ENCODE results near the gene VAV3. TPM values are rescaled to one million over a fixed set of nuclear protein-coding genes. Genes with fewer than 3 reads are reported as not detected.

VAV3 gene
- total RNA-seq, 2 experiments from 2014 or later: 1.2 to 1.3 TPM

GRCh38 chr1:107532318-107532717 is 432.7 kb downstream of the VAV3 start:
- Mint-ChIP-seq H3K36me3 (ENCODE audit: low read depth) (no peaks in the 10 kb centered on the region), H3K4me3 (no peak overlapping the region), H3K4me1 (no peaks in the 10 kb centered on the region), H3K27me3 (no peaks in the 10 kb centered on the region), H3K9me3 (no peaks in the 10 kb centered on the region), H3K27ac (no peak overlapping the region)
- DNase-seq: no peak
- POLR2A ChIA-PET: no interaction called here
- CTCF ChIA-PET: no interaction called here

GRCh38 chr1:107531065-107531908 is 433.7 kb downstream of the VAV3 start:
- Mint-ChIP-seq H3K36me3 (ENCODE audit: low read depth) (no peaks in the 10 kb centered on the region), H3K27me3 (no peaks in the 10 kb centered on the region), H3K9me3 (no peaks in the 10 kb centered on the region), H3K4me3 (no peak overlapping the region), H3K27ac (no peak overlapping the region), H3K4me1 (no peaks in the 10 kb centered on the region)
- ChIA-PET CTCF (no interaction called here), POLR2A (no interaction called here)
- no peak for DNase-seq

GRCh38 chr1:107530543-107530942 is 434.4 kb downstream of the VAV3 start:
- H3K27ac Mint-ChIP-seq: no peak overlapping the region
- no peaks in the 10 kb centered on the region for H3K36me3 Mint-ChIP-seq (ENCODE audit: low read depth)
- CTCF ChIA-PET: no interaction called here
- no peak overlapping the region for H3K4me3 Mint-ChIP-seq
- DNase-seq: no peak
- no peaks in the 10 kb centered on the region for H3K27me3 Mint-ChIP-seq
- POLR2A ChIA-PET: no interaction called here
- no peaks in the 10 kb centered on the region for H3K4me1 Mint-ChIP-seq
- no peaks in the 10 kb centered on the region for H3K9me3 Mint-ChIP-seq

- Mint-ChIP-seq H3K9me3 (no peaks in the 10 kb centered on the region), H3K27ac (peak overlapping the region; percentile 39), H3K36me3 (ENCODE audit: low read depth) (no peaks in the 10 kb centered on the region), H3K27me3 (no peaks in the 10 kb centered on the region), H3K4me3 (no peak overlapping the region), H3K4me1 (peaks cover 7% of the 10 kb centered on the region)
- peak; percentile 17 for DNase-seq
- ChIA-PET CTCF (interaction anchor here (0.8 to 1.4 kb wide), 3 partner anchors 9 to 98 kb away, joined by 3 to 5 read pairs (median 4); no protein-coding TSS in a partner anchor), POLR2A (no interaction called here)
Measured at GRCh38 chr1:107529511-107530149, 435.4 kb downstream of the VAV3 start.

GRCh38 chr1:107526524-107527198 is 438.3 kb downstream of the VAV3 start:
- POLR2A ChIA-PET: no interaction called here
- DNase-seq: no peak
- peaks cover 7% of the 10 kb centered on the region for H3K4me1 Mint-ChIP-seq
- CTCF ChIA-PET: no interaction called here
- no peaks in the 10 kb centered on the region for H3K36me3 Mint-ChIP-seq (ENCODE audit: low read depth)
- H3K4me3 Mint-ChIP-seq: no peak overlapping the region
- no peaks in the 10 kb centered on the region for H3K9me3 Mint-ChIP-seq
- H3K27ac Mint-ChIP-seq: no peak overlapping the region
- H3K27me3 Mint-ChIP-seq: peaks cover 2% of the 10 kb centered on the region

GRCh38 chr1:107525961-107526360 is 439.0 kb downstream of the VAV3 start:
- DNase-seq: no peak
- H3K36me3 Mint-ChIP-seq (ENCODE audit: low read depth): no peaks in the 10 kb centered on the region
- peaks cover 2% of the 10 kb centered on the region for H3K27me3 Mint-ChIP-seq
- CTCF ChIA-PET: no interaction called here
- no peak overlapping the region for H3K4me3 Mint-ChIP-seq
- H3K27ac Mint-ChIP-seq: no peak overlapping the region
- POLR2A ChIA-PET: no interaction called here
- H3K4me1 Mint-ChIP-seq: peaks cover 7% of the 10 kb centered on the region
- H3K9me3 Mint-ChIP-seq: no peaks in the 10 kb centered on the region

- H3K27me3 Mint-ChIP-seq: peaks cover 2% of the 10 kb centered on the region
- no peak overlapping the region for H3K4me3 Mint-ChIP-seq
- H3K9me3 Mint-ChIP-seq: no peaks in the 10 kb centered on the region
- no peaks in the 10 kb centered on the region for H3K36me3 Mint-ChIP-seq (ENCODE audit: low read depth)
- no peak overlapping the region for H3K27ac Mint-ChIP-seq
- DNase-seq: no peak
- POLR2A ChIA-PET: no interaction called here
- H3K4me1 Mint-ChIP-seq: peaks cover 7% of the 10 kb centered on the region
- CTCF ChIA-PET: no interaction called here
Measured at GRCh38 chr1:107525145-107525544, 439.8 kb downstream of the VAV3 start.

GRCh38 chr1:107524301-107524700 is 440.7 kb downstream of the VAV3 start:
- CTCF ChIA-PET: no interaction called here
- Mint-ChIP-seq H3K4me1 (peaks cover 7% of the 10 kb centered on the region), H3K9me3 (peaks cover 1% of the 10 kb centered on the region), H3K27ac (no peak overlapping the region), H3K36me3 (ENCODE audit: low read depth) (no peaks in the 10 kb centered on the region), H3K4me3 (no peak overlapping the region), H3K27me3 (peaks cover 2% of the 10 kb centered on the region)
- DNase-seq: no peak
- POLR2A ChIA-PET: no interaction called here

GRCh38 chr1:107523736-107524135 is 441.2 kb downstream of the VAV3 start:
- Mint-ChIP-seq H3K4me1 (peaks cover 7% of the 10 kb centered on the region), H3K27me3 (peaks cover 2% of the 10 kb centered on the region), H3K9me3 (peaks cover 1% of the 10 kb centered on the region), H3K27ac (no peak overlapping the region), H3K4me3 (no peak overlapping the region), H3K36me3 (ENCODE audit: low read depth) (no peaks in the 10 kb centered on the region)
- CTCF ChIA-PET: no interaction called here
- no peak for DNase-seq
- POLR2A ChIA-PET: no interaction called here

- POLR2A ChIA-PET: no interaction called here
Measured at GRCh38 chr1:107523061-107523460, 441.9 kb downstream of the VAV3 start.

More at GRCh38 chr1:107523061-107523460, 441.9 kb downstream of the VAV3 start:
- CTCF ChIA-PET: no interaction called here
- H3K27ac Mint-ChIP-seq: no peak overlapping the region
- H3K4me1 Mint-ChIP-seq: peaks cover 7% of the 10 kb centered on the region
- no peak for DNase-seq
- peaks cover 2% of the 10 kb centered on the region for H3K27me3 Mint-ChIP-seq
- no peak overlapping the region for H3K4me3 Mint-ChIP-seq
- H3K36me3 Mint-ChIP-seq (ENCODE audit: low read depth): no peaks in the 10 kb centered on the region
- peaks cover 1% of the 10 kb centered on the region for H3K9me3 Mint-ChIP-seq

Small RNA genes lying within 50 kb of the gene (microRNA-seq; reads per million reads assigned to microRNA genes)
- gene MIR7852 (ENCODE audit: borderline microRNAs expressed, borderline replicate concordance): not detected

Other genes with a start within 250 kb of the VAV3 start
- gene SLC25A24, start 235.2 kb upstream of the VAV3 start, total RNA-seq: 10 to 100 TPM; 30.5 to 32.1 TPM